Embryonic facial prominence (tissue), 1 donor: Measurements from ENCODE around the gene ENTR1.

Experiments used
- DNase-seq: peaks from one replicate; pipeline ENCODE4 v3.0.0-alpha.2; 2016; ENCODE audit errors: extremely low spot score

Gene ENTR1

GRCh38 chr9:136377341-136378169 is 32.9 kb downstream of the ENTR1 start:
- DNase-seq, result no peak

- no peak for DNase-seq
These were observed 34.0 kb downstream of the ENTR1 start for GRCh38 chr9:136376457-136376856.

GRCh38 chr9:136375096-136375495 is 35.3 kb downstream of the ENTR1 start:
- DNase-seq, result no peak

- DNase-seq, result no peak
These were observed 36.2 kb downstream of the ENTR1 start for GRCh38 chr9:136374183-136374575.

- no peak for DNase-seq
These were observed 36.9 kb downstream of the ENTR1 start, which contains the start of gene CARD9 for GRCh38 chr9:136373300-136374182. Gene CARD9, minus strand, starts transcription at chr9:136373669. Its CDS starts 1,591 bp downstream, at chr9:136372078.

- no peak for DNase-seq
These were observed 37.7 kb downstream of the ENTR1 start for GRCh38 chr9:136372561-136373299.

- no peak for DNase-seq
These were observed 38.4 kb downstream of the ENTR1 start for GRCh38 chr9:136372006-136372405.

- DNase-seq, result no peak
These were observed 38.9 kb downstream of the ENTR1 start for GRCh38 chr9:136371533-136371880.

GRCh38 chr9:136370687-136371532 is 39.5 kb downstream of the ENTR1 start:
- no peak for DNase-seq

- DNase-seq, result no peak
These were observed 40.4 kb downstream of the ENTR1 start for GRCh38 chr9:136370037-136370436.

- no peak for DNase-seq
These were observed 42.2 kb downstream of the ENTR1 start for GRCh38 chr9:136368190-136368589.

GRCh38 chr9:136367296-136368145 is 42.9 kb downstream of the ENTR1 start:
- no peak for DNase-seq

- DNase-seq, result no peak
These were observed 43.6 kb downstream of the ENTR1 start for GRCh38 chr9:136366826-136367225.

- no peak for DNase-seq
These were observed 44.6 kb downstream of the ENTR1 start for GRCh38 chr9:136365775-136366222.

GRCh38 chr9:136364942-136365774 is 45.3 kb downstream of the ENTR1 start:
- DNase-seq, result no peak

GRCh38 chr9:136363949-136364748 is 46.3 kb downstream of the ENTR1 start:
- no peak for DNase-seq

GRCh38 chr9:136363106-136363948 is 47.1 kb downstream of the ENTR1 start, which contains the start of gene DNLZ:
Gene DNLZ, minus strand, starts transcription at chr9:136363744. Its CDS starts 30 bp downstream, at chr9:136363714.
- DNase-seq, result peak; percentile 79
